ENCODE data around the gene HMCN1. TPM values are rescaled to one million over a fixed set of nuclear protein-coding genes. Genes with fewer than 3 reads are reported as not detected.

HMCN1 gene
- total RNA-seq, 2 donors from 2014 or later, result 3.5 to 9.9 TPM

DNA sequence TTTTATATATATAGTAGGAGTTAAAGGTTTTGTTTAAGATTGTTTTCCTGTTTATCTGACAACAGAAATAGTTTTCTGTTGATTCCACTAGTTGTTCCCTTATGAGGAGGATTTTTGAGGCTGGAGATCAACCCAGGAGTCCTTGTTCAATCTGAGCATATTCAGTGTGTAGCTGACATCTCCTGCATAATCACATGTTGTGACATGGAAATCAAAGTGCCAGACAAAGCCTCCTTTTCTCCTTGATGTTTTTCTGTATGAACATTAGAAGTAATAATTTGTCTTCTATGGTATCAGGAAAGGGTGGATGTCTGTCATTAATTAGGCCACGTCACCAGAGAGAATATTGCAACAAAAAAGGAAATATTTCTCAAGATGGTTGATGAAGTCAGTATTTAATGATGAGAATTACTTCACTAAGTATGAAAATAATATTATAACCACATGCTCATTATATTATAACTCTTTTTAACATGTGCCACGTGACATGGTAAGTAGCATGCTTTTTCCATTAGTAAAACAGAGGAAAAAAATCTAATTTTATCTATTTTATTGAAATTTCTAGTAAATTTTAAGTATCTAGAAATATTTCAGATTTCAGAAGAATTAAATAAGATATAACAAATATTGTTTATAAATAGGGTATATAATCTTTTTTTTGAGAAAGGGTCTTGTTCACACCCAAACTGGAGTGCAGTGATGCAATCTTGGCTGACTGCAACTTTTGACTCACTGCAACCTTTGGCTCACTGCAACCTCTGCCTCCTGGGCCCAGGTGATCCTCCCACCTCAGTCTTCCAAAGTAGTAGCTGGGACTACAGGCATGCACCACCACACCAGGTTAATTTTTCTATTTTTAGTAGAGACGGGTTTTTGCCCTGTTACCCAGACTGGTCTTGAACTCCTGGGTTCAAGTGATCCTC, 223.5 kb downstream of the HMCN1 start:
- TF ChIP-seq POLR2AphosphoS5 (IDR thresholded peaks at IDR 0.05) (no peak), CTCF (IDR thresholded peaks at IDR 0.05) (no peak)
- no peak for DNase-seq (ENCODE audit: low spot score)
- Histone ChIP-seq H3K27me3 (replicated peaks; ENCODE audit: insufficient read depth) (no peaks in the 10 kb centered on the region), H3K4me3 (no peak overlapping the region), H3K36me3 (no peaks in the 10 kb centered on the region), H3K9me3 (no peaks in the 10 kb centered on the region), H3K4me1 (replicated peaks) (no peaks in the 10 kb centered on the region), H3K27ac (no peak overlapping the region)
- 94% methylated on average over 3 of the region's 3 CpGs for WGBS
- intact Hi-C loops (cut with DNase I), result no loop called here

DNA sequence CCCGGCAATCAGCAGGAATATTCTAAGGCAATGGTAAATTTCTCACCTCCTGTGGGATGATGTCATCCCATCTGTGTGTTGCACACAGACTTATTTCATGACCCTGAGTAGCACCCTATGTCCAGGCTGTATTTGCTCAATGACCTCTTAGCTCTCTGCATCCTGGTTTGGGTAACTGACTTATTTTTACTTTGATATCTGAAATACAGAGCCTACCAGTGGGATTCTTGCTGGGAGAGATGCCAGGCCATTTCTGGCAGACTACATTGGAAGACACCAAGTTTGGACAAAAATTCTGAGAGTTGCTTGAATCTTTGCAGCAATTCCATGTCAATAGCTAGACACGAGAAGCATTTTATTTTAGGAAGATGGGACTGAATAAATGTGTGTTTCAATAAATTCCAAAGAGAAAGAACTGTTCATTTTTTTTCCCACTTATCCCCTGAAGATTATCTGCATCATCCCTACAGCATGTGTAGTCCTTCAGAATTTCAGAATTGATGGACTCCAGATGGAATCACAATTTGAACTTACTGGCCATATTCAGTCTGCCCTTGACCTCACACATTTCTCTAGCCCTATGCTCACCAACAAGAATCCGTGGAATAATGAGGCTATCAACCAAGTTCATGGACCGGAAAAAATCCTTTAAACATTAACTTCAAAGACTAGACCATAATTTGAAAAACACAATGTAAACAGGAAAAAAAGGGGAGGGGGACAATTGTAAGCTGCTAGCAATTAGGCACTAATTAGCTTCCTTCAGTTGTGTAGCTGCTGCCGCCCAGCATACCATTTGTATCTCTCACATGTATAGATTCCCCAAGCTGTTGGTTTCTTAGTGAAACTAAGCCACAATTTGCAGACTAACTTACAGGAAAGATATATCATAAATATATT, 226.5 kb downstream of the HMCN1 start:
- no peaks in the 10 kb centered on the region for H3K27me3 ChIP-seq (replicated peaks; ENCODE audit: insufficient read depth)
- no peak overlapping the region for H3K27ac ChIP-seq
- 66% methylated on average over 5 of the region's 5 CpGs for WGBS
- no peaks in the 10 kb centered on the region for H3K9me3 ChIP-seq
- TF ChIP-seq POLR2A (IDR thresholded peaks at IDR 0.05) (no peak), CTCF (IDR thresholded peaks at IDR 0.05) (no peak), POLR2AphosphoS5 (IDR thresholded peaks at IDR 0.05) (no peak)
- intact Hi-C loops (cut with DNase I), result no loop called here
- H3K4me1 ChIP-seq (replicated peaks), result no peaks in the 10 kb centered on the region
- no peak for DNase-seq (ENCODE audit: low spot score)
- H3K36me3 ChIP-seq, result no peaks in the 10 kb centered on the region
- no peak overlapping the region for H3K4me3 ChIP-seq

- DNase-seq (ENCODE audit: low spot score), result no peak
- TF ChIP-seq CTCF (IDR thresholded peaks at IDR 0.05) (no peak), POLR2AphosphoS5 (IDR thresholded peaks at IDR 0.05) (no peak), POLR2A (IDR thresholded peaks at IDR 0.05) (no peak)
- H3K9me3 ChIP-seq, result no peaks in the 10 kb centered on the region
- H3K36me3 ChIP-seq, result no peaks in the 10 kb centered on the region
- H3K27me3 ChIP-seq (replicated peaks; ENCODE audit: insufficient read depth), result no peaks in the 10 kb centered on the region
- no peak overlapping the region for H3K27ac ChIP-seq
- intact Hi-C loops (cut with DNase I), result no loop called here
- no peaks in the 10 kb centered on the region for H3K4me1 ChIP-seq (replicated peaks)
- WGBS, result 17% methylated on average over 2 of the region's 2 CpGs
- no peak overlapping the region for H3K4me3 ChIP-seq
Observed at GRCh38 chr1:185961664-185962063, 227.5 kb downstream of the HMCN1 start.

DNA sequence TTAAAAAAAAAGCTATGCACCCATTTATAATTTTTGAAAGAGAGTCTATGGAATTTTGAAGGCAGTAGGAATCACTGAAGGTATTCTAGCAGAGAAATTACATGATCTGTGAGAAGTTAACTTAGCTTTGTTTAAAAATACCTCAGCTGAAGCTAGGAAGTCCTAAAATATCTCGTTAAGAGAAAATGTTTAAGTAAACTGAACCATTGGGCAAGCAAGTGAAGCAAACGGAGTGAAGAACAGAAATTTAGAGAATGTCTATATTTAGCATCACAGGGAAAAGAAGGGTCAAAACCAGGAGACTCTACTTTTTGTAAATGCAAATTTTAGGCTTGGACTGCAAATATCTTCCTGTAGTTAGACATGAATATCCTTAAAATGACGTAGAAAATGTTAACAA, 230.8 kb downstream of the HMCN1 start:
- no peaks in the 10 kb centered on the region for H3K9me3 ChIP-seq
- WGBS, result 49% methylated on average over 3 of the region's 3 CpGs
- H3K27me3 ChIP-seq (replicated peaks; ENCODE audit: insufficient read depth), result no peaks in the 10 kb centered on the region
- no peaks in the 10 kb centered on the region for H3K36me3 ChIP-seq
- no peak for DNase-seq (ENCODE audit: low spot score)
- H3K4me1 ChIP-seq (replicated peaks), result no peaks in the 10 kb centered on the region
- intact Hi-C loops (cut with DNase I), result no loop called here
- no peak overlapping the region for H3K27ac ChIP-seq
- H3K4me3 ChIP-seq, result no peak overlapping the region
- TF ChIP-seq POLR2AphosphoS5 (IDR thresholded peaks at IDR 0.05) (no peak), CTCF (IDR thresholded peaks at IDR 0.05) (no peak), POLR2A (IDR thresholded peaks at IDR 0.05) (no peak)
